ENCODE measurements around the gene CACNA2D2.

The CACNA2D2 gene

DNA sequence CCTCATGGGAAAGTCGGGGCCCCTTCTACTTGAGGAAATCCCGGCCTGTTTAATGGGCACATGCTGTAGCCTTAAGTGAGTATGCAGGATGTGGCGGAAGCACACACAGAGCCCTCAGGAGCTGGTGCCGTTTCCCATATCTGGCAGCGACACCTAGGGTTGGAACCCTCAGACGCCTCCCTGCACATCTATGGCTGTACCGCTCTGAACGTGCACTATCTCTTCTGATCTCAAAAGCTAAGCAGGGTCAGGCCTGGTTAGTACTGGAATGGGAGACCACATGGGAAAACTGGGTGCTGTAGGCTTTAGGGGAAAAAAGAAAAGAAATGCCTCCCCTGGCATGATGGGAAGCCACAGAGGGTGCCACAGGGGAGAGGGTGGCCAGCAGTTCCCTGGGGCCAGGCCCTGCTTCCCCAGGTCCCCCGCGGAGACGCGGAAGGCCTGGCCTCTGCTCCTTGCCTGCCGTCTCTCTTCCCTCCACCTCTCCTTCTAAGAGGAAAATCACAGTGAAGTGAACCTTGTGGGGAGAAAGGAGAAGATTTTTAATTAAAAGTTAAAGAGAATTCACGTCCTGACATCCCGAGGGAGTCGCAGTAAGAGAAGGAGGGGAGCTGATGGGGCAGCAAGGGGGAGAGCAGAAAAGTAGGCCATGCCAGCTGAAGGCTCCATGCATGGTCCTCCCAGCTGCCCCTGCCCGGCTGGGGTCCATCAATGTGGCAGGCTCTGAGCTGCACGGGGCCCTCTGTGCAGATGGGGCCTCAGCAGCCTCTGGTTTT, 83.7 kb downstream of the CACNA2D2 start:
- DNase-seq = no peak

DNA sequence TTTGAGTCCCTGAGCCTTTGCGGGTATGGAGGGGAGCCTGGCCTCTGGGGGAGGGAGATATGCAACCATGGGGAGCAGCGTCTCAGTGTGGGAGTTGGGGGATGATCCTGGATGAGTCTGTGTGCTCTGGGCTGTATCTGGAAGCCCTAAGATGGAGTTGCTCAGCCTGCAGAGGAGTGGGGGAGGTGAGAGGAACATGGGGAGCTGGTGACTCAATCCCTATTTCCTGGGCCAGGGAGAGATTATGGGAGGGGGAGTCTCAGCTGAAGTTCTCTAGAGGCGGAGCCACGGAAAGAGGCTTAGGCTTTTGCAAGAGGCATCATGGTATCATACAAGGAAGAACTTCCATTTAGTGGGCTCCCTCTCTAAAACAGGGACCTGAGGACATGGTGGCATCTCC, 84.6 kb downstream of the CACNA2D2 start:
- no peak for DNase-seq

- no peak for DNase-seq
Measured at GRCh38 chr3:50417637-50418033, 85.8 kb downstream of the CACNA2D2 start.

DNA sequence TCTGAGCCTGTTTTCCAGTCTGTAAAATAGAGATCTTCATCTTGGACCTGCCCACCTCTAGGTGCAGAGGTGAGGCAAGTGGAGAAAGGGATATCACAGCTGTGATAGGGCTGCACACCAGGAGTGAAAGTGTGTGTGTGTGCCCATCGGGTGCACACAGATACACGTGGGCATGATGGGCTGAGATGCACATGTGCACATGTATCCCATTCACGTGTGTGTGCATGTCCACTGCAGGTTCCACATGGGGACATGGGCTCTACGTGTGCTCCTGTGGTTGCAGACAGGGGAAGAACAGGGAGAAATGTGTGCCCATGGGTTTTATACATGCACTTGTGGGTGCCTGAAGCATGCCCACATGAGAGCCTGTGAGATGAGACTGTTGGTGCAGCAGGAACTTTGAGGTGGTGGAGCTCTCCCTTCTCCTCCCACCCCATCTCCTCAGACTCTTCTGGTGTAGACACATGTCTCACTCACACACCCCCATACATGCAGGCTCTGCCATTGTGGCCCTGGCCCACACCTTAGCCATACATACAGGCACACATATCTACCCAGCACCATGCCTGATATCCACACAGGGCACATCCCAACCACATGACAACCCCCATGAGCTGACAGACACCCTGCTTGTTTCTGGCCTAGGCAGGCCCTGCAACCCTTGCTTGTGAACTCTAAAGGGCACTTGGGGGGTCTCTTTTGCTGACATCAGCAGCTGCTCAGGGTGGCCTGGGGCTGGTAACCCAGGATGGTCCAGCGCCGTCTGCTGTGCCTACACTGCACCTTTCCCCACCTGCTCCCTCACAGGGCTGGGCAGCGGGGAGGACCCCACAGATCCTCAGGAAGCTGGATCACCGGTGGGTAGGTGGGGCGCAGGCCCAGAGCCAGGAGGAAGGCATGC, 86.4 kb downstream of the CACNA2D2 start:
- no peak for DNase-seq

- DNase-seq = no peak
Measured at GRCh38 chr3:50415816-50416215, 87.6 kb downstream of the CACNA2D2 start.

DNA sequence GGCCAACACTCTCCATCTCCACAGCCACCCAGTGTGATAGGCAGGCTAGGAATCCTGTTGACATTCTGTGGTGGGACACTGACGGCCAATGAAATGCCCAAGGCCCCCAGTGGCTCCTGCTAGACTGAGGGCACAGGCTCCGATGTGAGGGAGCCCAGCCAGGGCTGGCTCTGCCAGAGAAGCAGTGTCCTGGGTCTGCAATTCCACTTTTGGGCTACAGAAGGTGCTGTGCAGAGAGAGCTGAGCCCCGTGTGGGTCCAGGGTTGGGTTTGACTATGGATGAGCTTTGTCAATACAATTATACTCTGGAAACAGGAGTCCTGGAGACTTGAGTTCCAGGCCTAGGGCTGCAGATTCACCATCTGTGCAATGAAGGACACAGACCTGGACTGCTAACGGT, 88.4 kb downstream of the CACNA2D2 start:
- DNase-seq = no peak

GRCh38 chr3:50414616-50415015, 88.8 kb downstream of the CACNA2D2 start:
- DNase-seq = no peak

GRCh38 chr3:50412231-50412754, 91.1 kb downstream of the CACNA2D2 start:
- no peak for DNase-seq

- DNase-seq = no peak
Measured at GRCh38 chr3:50411229-50411628, 92.2 kb downstream of the CACNA2D2 start.

DNA sequence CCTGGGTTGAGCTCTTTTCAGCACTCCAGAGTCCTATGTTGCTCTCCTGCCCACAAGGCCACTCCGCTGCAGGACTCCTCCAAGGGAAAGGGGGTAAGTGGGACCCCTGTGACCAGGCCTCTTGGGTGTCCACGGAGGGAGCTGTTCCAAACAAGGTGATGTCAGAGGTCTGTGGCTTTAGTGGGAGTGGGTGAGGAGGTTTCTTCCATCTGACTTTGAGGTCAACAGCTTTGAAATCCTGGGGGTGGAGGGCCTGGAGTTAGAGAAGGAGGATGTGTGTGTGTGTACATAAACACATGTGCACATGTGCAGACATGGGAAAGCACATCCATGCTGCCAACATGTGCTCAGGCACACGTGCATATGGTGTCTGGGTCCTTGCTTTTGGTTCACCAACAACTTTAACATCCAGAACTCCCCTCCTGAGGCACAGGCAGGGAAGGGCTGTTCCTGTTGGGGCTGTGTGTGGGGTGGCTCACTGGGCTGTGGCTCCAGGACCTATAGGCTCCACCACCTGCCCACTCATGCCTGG, 92.8 kb downstream of the CACNA2D2 start:
- no peak for DNase-seq

DNA sequence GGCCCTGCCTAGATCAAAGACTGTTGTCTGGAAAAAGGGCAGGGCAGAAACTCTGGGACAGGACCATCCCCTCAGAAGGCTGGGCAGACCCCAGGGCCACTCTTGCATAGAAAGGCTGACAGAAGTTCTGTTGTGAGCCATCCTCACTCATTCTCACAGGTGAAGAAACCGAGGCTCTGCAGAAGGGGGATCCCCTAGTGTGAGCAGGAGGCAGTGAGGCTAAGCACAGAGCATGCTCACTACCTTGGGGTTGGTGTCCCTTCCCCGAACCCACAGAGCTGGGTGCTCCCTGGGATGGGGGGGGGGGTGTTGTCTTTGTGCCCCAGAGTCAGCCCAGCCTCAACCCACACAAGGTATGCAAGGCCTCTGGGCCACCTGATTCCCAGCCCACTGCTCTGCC, 93.2 kb downstream of the CACNA2D2 start:
- DNase-seq = no peak

DNA sequence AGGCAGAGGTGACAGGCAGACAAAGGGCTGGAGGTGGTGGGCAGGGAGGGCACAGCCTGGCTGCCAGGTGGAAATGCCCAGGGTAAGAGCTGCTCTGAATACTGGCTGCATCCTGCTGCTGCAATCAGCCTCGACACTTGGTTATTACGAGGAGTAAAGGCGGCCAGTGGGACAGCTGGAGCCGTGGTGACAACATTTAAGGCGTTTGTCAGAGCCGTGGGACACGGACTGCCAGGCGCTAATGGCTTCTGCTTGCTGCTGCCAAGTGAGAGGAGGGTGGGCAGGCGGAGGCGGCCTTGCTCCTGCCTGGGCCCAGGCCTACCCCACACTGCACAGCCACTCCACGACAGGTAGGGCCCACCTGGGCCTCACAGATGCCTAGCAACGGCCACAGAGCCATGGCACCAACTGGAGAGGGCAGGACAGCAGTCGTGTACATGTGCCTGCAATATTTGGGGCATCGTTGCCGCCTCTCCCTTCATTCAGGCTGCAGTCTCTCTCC, 94.9 kb downstream of the CACNA2D2 start:
- DNase-seq = no peak

DNA sequence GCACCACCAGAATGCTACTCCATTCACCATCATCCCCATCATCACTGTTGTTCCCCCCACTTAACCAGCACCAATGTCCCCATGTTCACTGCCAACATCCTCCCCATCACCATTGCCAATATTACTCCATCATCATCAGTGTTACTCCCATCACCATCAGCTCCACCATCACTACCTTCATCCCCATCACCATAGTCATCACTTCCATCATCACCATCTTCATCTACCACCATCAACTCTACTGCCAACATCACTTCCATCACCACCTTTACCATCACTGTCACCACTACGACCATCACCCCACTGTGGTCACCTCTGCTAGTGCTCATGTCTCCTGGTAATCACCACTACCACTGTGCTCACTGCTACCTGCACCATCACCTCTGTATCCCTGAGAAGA, 96.9 kb downstream of the CACNA2D2 start:
- no peak for DNase-seq

DNA sequence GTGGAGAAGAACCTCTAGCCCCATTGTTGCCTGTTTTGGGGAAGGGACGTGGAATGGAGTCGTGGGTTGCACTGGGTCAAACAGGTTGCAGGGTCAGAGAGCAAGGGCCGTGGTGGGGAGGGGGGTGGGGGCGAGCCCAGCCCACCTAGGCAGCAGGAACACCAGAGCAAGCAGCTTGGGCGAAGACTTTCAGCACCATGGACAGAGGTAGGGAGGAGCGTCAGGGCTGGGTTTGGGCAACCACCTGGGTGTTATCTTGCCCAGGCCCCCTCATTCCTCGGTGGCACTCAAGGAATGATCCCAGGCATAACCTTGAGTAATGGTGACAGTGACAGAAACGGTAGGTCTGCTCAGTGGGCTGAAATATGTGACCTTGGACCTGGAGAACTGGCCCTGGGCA, 98.2 kb downstream of the CACNA2D2 start:
- DNase-seq = no peak

- no peak for DNase-seq
Measured at GRCh38 chr3:50401978-50402595, 101.3 kb downstream of the CACNA2D2 start.

GRCh38 chr3:50396502-50396901, 106.9 kb downstream of the CACNA2D2 start:
- no peak for DNase-seq

GRCh38 chr3:50395070-50395860, 108.2 kb downstream of the CACNA2D2 start:
- no peak for DNase-seq

DNA sequence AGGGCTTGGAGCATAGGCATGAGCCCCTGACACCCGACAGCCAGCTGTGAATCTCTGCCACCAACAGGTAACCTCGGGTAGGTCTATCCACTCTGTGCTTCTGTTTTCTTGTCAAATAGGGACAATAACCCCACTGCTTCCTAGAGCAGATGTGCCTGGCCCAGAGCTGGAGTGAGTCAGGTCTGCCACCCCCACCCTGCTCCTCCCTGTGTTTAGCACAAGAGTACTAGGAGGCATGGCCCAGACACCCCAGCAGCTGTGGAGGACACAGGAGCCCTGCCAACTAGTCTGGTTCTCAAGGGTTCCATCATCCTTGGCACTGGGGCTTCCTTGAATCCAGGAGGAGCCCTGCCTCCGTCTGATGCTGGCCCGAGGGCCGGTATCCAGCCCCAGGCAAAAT, 110.4 kb downstream of the CACNA2D2 start:
- DNase-seq = no peak

GRCh38 chr3:50392101-50392715, 111.2 kb downstream of the CACNA2D2 start:
- DNase-seq = no peak

DNA sequence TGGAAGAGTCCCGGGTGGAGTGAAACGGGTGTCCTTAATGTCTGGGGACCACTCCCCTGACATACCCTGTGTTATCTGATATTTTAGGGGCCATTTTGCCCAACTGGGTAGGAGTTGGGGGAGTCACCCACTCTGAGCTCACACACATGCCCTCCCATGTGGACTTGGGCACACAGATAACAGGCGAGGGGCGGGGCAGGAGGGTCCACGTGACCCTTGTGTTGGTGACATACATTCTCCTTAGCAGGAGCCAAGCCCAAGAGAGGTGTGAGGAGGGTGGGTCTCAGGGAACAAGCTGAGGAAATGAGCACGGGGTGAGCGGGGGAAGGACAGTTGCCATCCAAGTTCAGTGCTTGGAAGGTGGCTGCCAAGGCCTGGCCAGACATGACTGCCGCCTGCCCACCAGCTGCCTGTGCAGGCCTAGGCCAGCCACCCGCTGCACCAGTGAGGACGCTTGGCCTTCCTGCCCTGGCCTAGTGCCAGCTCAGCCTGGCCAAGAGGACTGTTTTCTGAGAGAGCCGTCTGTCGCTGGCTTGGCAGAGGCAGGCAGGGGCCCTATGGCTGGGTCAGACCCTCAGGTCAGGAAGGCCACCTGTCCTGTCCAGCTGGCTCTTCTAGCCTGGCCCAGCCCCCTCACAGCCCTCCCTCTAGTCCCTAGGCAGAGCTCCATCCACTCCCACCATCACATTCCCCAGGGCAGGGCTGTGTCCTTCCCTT, 112.8 kb downstream of the CACNA2D2 start:
- peak; percentile 69 for DNase-seq

DNA sequence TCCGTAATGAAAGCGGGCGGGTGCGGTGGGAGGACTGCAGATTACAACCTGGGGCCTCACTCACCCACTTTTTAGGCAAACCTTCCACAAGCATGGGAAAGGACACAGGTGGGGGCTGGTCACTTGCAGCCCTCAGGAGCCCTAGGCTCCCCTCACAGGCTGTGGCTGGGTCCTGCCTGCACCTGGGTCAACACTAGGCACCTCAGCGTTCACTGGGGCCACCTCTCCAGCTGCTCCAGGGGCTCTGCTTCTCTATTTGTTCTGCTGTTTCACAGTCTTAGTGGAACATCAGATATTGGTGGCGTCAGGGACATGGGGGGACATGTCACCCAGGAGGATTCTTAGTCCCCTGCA, 114.0 kb downstream of the CACNA2D2 start:
- DNase-seq = no peak
